ENCODE results near the gene ADGRD2. TPM values are rescaled to one million over a fixed set of nuclear protein-coding genes. Genes with fewer than 3 reads are reported as not detected.

Gene ADGRD2
- total and polyA plus RNA-seq, 5 donors: 0.05 to 0.29 (median 0.15) TPM; not detected in 2

GRCh38 chr9:124498040-124498439 lies 47.8 kb downstream of the ADGRD2 start:
- WGBS: 68% methylated on average over 6 of the region's 6 CpGs
- no peaks in the 10 kb centered on the region for H3K4me1 ChIP-seq (ENCODE audit: control insufficient read depth, insufficient read depth, low read length)
- H3K27ac ChIP-seq (ENCODE audit: low read length): no peak overlapping the region
- no peaks in the 10 kb centered on the region for H3K27me3 ChIP-seq (ENCODE audit: control insufficient read depth, insufficient read depth)
- ATAC-seq (no peak), DNase-seq (no peak)
- H3K9me3 ChIP-seq (ENCODE audit: control insufficient read depth, low read length): no peaks in the 10 kb centered on the region
- no peak overlapping the region for H3K4me3 ChIP-seq (ENCODE audit: low read length)
- intact Hi-C loops (cut with DNase I): no loop called here

- DNase-seq: peak in 1 of 3 donors; percentile 26
- no peaks in the 10 kb centered on the region for H3K27me3 ChIP-seq (ENCODE audit: control insufficient read depth, insufficient read depth)
- WGBS: 78% methylated on average over 15 of the region's 15 CpGs
These were observed 48.4 kb downstream of the ADGRD2 start for GRCh38 chr9:124498499-124499146.

GRCh38 chr9:124499216-124499615 lies 49.0 kb downstream of the ADGRD2 start:
- Histone ChIP-seq H3K27ac (ENCODE audit: low read length) (no peak overlapping the region), H3K9me3 (ENCODE audit: control insufficient read depth, low read length) (no peaks in the 10 kb centered on the region), H3K4me3 (ENCODE audit: low read length) (no peak overlapping the region), H3K4me1 (ENCODE audit: control insufficient read depth, insufficient read depth, low read length) (no peaks in the 10 kb centered on the region), H3K27me3 (ENCODE audit: control insufficient read depth, insufficient read depth) (no peaks in the 10 kb centered on the region)
- intact Hi-C loops (cut with DNase I): no loop called here
- DNase-seq (no peak), ATAC-seq (no peak)
- WGBS: 83% methylated on average over 3 of the region's 3 CpGs

More at GRCh38 chr9:124498499-124499146, 48.4 kb downstream of the ADGRD2 start:
- Histone ChIP-seq H3K27ac (ENCODE audit: low read length) (no peak overlapping the region), H3K4me3 (ENCODE audit: low read length) (no peak overlapping the region), H3K4me1 (ENCODE audit: control insufficient read depth, insufficient read depth, low read length) (no peaks in the 10 kb centered on the region), H3K9me3 (ENCODE audit: control insufficient read depth, low read length) (no peaks in the 10 kb centered on the region)
- ATAC-seq: no peak
- intact Hi-C loops (cut with DNase I): no loop called here

- WGBS: 93% methylated on average over 40 of the region's 40 CpGs
- ATAC-seq: no peak
- H3K4me1 ChIP-seq (ENCODE audit: control insufficient read depth, insufficient read depth, low read length): no peaks in the 10 kb centered on the region
- H3K27me3 ChIP-seq (ENCODE audit: control insufficient read depth, insufficient read depth): no peaks in the 10 kb centered on the region
- no peak overlapping the region for H3K27ac ChIP-seq (ENCODE audit: low read length)
- no peak overlapping the region for H3K4me3 ChIP-seq (ENCODE audit: low read length)
- DNase-seq: peak in 2 of 3 donors; percentile 33 to 47
- intact Hi-C loops (cut with DNase I): no loop called here
- H3K9me3 ChIP-seq (ENCODE audit: control insufficient read depth, low read length): no peaks in the 10 kb centered on the region
These were observed 50.0 kb downstream of the ADGRD2 start for GRCh38 chr9:124500028-124500795.

- Histone ChIP-seq H3K4me3 (ENCODE audit: low read length) (no peak overlapping the region), H3K9me3 (ENCODE audit: control insufficient read depth, low read length) (no peaks in the 10 kb centered on the region), H3K27me3 (ENCODE audit: control insufficient read depth, insufficient read depth) (no peaks in the 10 kb centered on the region), H3K4me1 (ENCODE audit: control insufficient read depth, insufficient read depth, low read length) (no peaks in the 10 kb centered on the region), H3K27ac (ENCODE audit: low read length) (no peak overlapping the region)
- ATAC-seq: no peak
- 62% methylated on average over 12 of the region's 12 CpGs for WGBS
- intact Hi-C loops (cut with DNase I): no loop called here
- DNase-seq: peak in 1 of 3 donors; percentile 46
These were observed 50.8 kb downstream of the ADGRD2 start for GRCh38 chr9:124500796-124501611.

- no peak overlapping the region for H3K4me3 ChIP-seq (ENCODE audit: low read length)
- no peak for DNase-seq
- H3K27me3 ChIP-seq (ENCODE audit: control insufficient read depth, insufficient read depth): no peaks in the 10 kb centered on the region
- 58% methylated on average over 11 of the region's 11 CpGs for WGBS
- intact Hi-C loops (cut with DNase I): no loop called here
- H3K4me1 ChIP-seq (ENCODE audit: control insufficient read depth, insufficient read depth, low read length): no peaks in the 10 kb centered on the region
- ATAC-seq: no peak
- no peaks in the 10 kb centered on the region for H3K9me3 ChIP-seq (ENCODE audit: control insufficient read depth, low read length)
- no peak overlapping the region for H3K27ac ChIP-seq (ENCODE audit: low read length)
These were observed 51.6 kb downstream of the ADGRD2 start for GRCh38 chr9:124501771-124502320.

GRCh38 chr9:124502711-124503702 lies 52.8 kb downstream of the ADGRD2 start:
- no peak overlapping the region for H3K27ac ChIP-seq (ENCODE audit: low read length)
- intact Hi-C loops (cut with DNase I): no loop called here
- no peaks in the 10 kb centered on the region for H3K9me3 ChIP-seq (ENCODE audit: control insufficient read depth, low read length)
- H3K4me1 ChIP-seq (ENCODE audit: control insufficient read depth, insufficient read depth, low read length): no peaks in the 10 kb centered on the region
- H3K4me3 ChIP-seq (ENCODE audit: low read length): no peak overlapping the region
- ATAC-seq (no peak), DNase-seq (peak in 1 of 3 donors; percentile 44)
- no peaks in the 10 kb centered on the region for H3K27me3 ChIP-seq (ENCODE audit: control insufficient read depth, insufficient read depth)
- WGBS: 12% methylated on average over 96 of the region's 96 CpGs

GRCh38 chr9:124503713-124504529 lies 53.7 kb downstream of the ADGRD2 start:
- DNase-seq: peak in 1 of 3 donors; percentile 29
- intact Hi-C loops (cut with DNase I): no loop called here
- no peak for ATAC-seq
- peak overlapping the region; percentile 37 for H3K4me3 ChIP-seq (ENCODE audit: low read length)
- no peaks in the 10 kb centered on the region for H3K4me1 ChIP-seq (ENCODE audit: control insufficient read depth, insufficient read depth, low read length)
- 3% methylated on average over 76 of the region's 76 CpGs for WGBS
- H3K27ac ChIP-seq (ENCODE audit: low read length): no peak overlapping the region
- no peaks in the 10 kb centered on the region for H3K9me3 ChIP-seq (ENCODE audit: control insufficient read depth, low read length)
- no peaks in the 10 kb centered on the region for H3K27me3 ChIP-seq (ENCODE audit: control insufficient read depth, insufficient read depth)

- WGBS: under 1% methylated on average over 80 of the region's 81 CpGs
- H3K27me3 ChIP-seq (ENCODE audit: control insufficient read depth, insufficient read depth): no peaks in the 10 kb centered on the region
- no peaks in the 10 kb centered on the region for H3K9me3 ChIP-seq (ENCODE audit: control insufficient read depth, low read length)
- H3K27ac ChIP-seq (ENCODE audit: low read length): no peak overlapping the region
- DNase-seq (peak in 1 of 3 donors; percentile 11), ATAC-seq (no peak)
- H3K4me1 ChIP-seq (ENCODE audit: control insufficient read depth, insufficient read depth, low read length): no peaks in the 10 kb centered on the region
- intact Hi-C loops (cut with DNase I): no loop called here
- peak overlapping the region; percentile 37 for H3K4me3 ChIP-seq (ENCODE audit: low read length)
These were observed 54.3 kb downstream of the ADGRD2 start for GRCh38 chr9:124504530-124505005.

Data from right cardiac atrium (tissue), 5 donors.